Measurements from ENCODE around the gene LMBR1.

GRCh38 chr7:156832195-156832877 is 60.6 kb downstream of the LMBR1 start:
- TF ChIP-seq POLR2AphosphoS5 (IDR thresholded peaks at IDR 0.05) (no peak), CTCF (IDR thresholded peaks at IDR 0.05; ENCODE audit: poor library complexity, severe bottlenecking) (no peak), EZH2 (IDR thresholded peaks at IDR 0.05; ENCODE audit: borderline replicate concordance, insufficient read depth, low read length, poor library complexity, severe bottlenecking) (no peak), SMC3 (conservative IDR thresholded peaks at IDR 0.05; ENCODE audit: poor library complexity) (no peak), TAF1 (IDR thresholded peaks at IDR 0.05; ENCODE audit: low read depth) (no peak)
